Measurements from ENCODE around the gene SLFNL1.

GRCh38 chr1:41015897-41016470, 5.5 kb downstream of the SLFNL1 start:
- TF ChIP-seq POLR2A (IDR thresholded peaks at IDR 0.05) (no peak), CTCF (IDR thresholded peaks at IDR 0.05) (no peak)
